ENCODE results near the gene ZNF846.

DNA sequence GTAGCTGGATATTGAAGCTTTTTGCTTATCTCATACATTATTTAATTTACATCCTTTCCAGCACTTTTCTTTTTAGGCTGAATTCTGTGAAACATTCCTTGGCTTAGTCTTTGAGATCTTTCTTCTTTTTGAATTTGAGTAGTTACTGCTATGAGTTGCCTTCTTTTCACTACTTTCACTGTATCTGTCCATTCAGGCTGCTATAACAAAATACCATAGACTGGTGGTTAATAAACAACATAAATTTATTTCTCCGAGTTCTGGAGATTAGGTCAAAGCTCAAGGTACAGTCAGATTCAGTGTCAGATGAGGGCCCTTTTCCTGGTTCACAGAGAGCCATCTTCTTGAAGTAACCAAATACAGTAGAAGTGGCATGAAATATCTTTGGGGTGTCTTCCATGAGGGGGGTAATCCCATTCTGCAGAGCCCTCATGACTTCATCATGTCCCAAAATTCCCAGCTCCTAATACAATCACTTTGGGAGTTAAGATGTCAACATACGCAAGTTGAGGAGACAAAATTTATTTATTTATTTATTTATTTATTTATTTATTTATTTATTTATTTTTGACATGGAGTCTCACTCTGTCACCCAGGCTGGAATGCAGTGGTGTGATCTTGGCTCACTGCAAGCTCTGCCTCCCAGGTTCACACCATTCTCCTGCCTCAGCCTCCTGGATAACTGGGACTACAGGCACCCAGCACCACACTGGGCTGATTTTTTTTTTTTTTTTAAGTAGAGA lies 15.7 kb downstream of the ZNF846 start:
- TF ChIP-seq, protein P1, sequence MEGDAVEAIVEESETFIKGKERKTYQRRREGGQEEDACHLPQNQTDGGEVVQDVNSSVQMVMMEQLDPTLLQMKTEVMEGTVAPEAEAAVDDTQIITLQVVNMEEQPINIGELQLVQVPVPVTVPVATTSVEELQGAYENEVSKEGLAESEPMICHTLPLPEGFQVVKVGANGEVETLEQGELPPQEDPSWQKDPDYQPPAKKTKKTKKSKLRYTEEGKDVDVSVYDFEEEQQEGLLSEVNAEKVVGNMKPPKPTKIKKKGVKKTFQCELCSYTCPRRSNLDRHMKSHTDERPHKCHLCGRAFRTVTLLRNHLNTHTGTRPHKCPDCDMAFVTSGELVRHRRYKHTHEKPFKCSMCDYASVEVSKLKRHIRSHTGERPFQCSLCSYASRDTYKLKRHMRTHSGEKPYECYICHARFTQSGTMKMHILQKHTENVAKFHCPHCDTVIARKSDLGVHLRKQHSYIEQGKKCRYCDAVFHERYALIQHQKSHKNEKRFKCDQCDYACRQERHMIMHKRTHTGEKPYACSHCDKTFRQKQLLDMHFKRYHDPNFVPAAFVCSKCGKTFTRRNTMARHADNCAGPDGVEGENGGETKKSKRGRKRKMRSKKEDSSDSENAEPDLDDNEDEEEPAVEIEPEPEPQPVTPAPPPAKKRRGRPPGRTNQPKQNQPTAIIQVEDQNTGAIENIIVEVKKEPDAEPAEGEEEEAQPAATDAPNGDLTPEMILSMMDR (conservative IDR thresholded peaks at IDR 0.05; ENCODE audit: low read depth, low read length) = no peak
- TF ChIP-seq CHD1 (IDR thresholded peaks at IDR 0.05; ENCODE audit: low read depth, low read length) = no peak
- TF ChIP-seq RFX5 (IDR thresholded peaks at IDR 0.05; ENCODE audit: low read depth, low read length) = no peak
- no peak for TF ChIP-seq MAFK (IDR thresholded peaks at IDR 0.05; ENCODE audit: low read depth, low read length)
- TF ChIP-seq POLR2A (IDR thresholded peaks at IDR 0.05; ENCODE audit: low read depth, low read length) = no peak
- no peak for TF ChIP-seq NFE2L2 (IDR thresholded peaks at IDR 0.05; ENCODE audit: low read depth, low read length)
- no peak for TF ChIP-seq CEBPB (IDR thresholded peaks at IDR 0.05; ENCODE audit: low read depth, low read length)
- TF ChIP-seq, protein P2, sequence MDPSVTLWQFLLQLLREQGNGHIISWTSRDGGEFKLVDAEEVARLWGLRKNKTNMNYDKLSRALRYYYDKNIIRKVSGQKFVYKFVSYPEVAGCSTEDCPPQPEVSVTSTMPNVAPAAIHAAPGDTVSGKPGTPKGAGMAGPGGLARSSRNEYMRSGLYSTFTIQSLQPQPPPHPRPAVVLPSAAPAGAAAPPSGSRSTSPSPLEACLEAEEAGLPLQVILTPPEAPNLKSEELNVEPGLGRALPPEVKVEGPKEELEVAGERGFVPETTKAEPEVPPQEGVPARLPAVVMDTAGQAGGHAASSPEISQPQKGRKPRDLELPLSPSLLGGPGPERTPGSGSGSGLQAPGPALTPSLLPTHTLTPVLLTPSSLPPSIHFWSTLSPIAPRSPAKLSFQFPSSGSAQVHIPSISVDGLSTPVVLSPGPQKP (IDR thresholded peaks at IDR 0.05; ENCODE audit: borderline replicate concordance, low read depth, low read length) = no peak
- no peak for TF ChIP-seq RCOR1 (IDR thresholded peaks at IDR 0.05; ENCODE audit: insufficient replicate concordance, low read length)
